RWPE1 (cell line): ENCODE data around the gene CCDC102B.
"Not testable (repeated sequence)": the region's sequence is repeated elsewhere in the genome, so short reads cannot be mapped to it uniquely, and the experiment has no call there.

ENCODE experiments used
- CTCF ChIA-PET: fragments of 350-600 bp; sonication (Branson Sonifier 250); formaldehyde crosslinking; extraction: SDS; loops from one replicate; lab custom pipeline; 2021; lab: Yijun Ruan, JAX
- POLR2A ChIA-PET: fragments of 400-600 bp; formaldehyde crosslinking; extraction: SDS; loops from one replicate; lab custom pipeline; 2020; ENCODE audit warnings: antibody characterized with exemption; ENCODE audit not compliant: low non-redundant PET; lab: Yijun Ruan, JAX
- DNase-seq: peaks from one replicate; pipeline ENCODE4 v3.0.0; 2012; ENCODE audit warnings: low spot score
- H3K27ac ChIP-seq: fragments of 450-650 bp; 2 replicates; pipeline ENCODE4 v1.5.1; 2017
- CTCF ChIP-seq: fragments of 450-650 bp; conservative IDR thresholded peaks from 2 replicates; pipeline ENCODE4 v1.5.1; 2017; ENCODE audit warnings: low read depth, mild to moderate bottlenecking

Gene CCDC102B

GRCh38 chr18:69000366-69000765 is 202.5 kb downstream of the CCDC102B start:
- TF ChIP-seq CTCF = no peak
- CTCF ChIA-PET = no interaction called here
- no peak overlapping the region for H3K27ac ChIP-seq
- no peak for DNase-seq
- POLR2A ChIA-PET = no interaction called here

- ChIA-PET CTCF (no interaction called here), POLR2A (no interaction called here)
- no peak for DNase-seq
- no peak overlapping the region for H3K27ac ChIP-seq
- no peak for TF ChIP-seq CTCF
These were observed 204.4 kb downstream of the CCDC102B start for GRCh38 chr18:69002233-69002632.

- CTCF ChIA-PET, DNase-seq, H3K27ac ChIP-seq, POLR2A ChIA-PET: not testable (repeated sequence)
These were observed 208.3 kb downstream of the CCDC102B start for GRCh38 chr18:69006212-69006611.

DNA sequence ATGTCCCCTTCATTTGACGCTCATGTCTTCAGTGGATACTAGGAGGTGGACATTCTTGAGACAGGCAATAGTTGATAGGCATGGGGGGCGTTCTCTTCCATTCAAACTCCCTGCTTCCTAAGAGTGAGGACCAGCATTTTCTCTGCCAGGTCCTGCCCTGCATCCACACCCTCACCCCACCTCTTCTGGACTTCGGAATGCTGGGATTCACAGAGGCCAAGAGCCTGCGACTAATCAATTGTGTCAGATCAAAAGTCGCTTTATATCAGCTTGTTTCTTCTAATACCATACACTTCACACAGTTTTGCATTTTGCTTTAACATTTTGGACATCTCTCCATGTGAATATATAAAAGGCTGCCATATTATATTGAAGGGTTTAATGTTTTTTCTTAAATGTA is 210.7 kb downstream of the CCDC102B start:
- no peak overlapping the region for H3K27ac ChIP-seq
- CTCF ChIA-PET = no interaction called here
- DNase-seq = no peak
- TF ChIP-seq CTCF = no peak
- POLR2A ChIA-PET = no interaction called here

GRCh38 chr18:69021211-69021805 is 223.4 kb downstream of the CCDC102B start:
- CTCF ChIA-PET = interaction anchor here (0.5 kb wide), 1 partner anchor 56 kb away, joined by 3 read pairs; no protein-coding TSS in a partner anchor
- no peak overlapping the region for H3K27ac ChIP-seq
- TF ChIP-seq CTCF = no peak
- POLR2A ChIA-PET = no interaction called here
- no peak for DNase-seq

DNA sequence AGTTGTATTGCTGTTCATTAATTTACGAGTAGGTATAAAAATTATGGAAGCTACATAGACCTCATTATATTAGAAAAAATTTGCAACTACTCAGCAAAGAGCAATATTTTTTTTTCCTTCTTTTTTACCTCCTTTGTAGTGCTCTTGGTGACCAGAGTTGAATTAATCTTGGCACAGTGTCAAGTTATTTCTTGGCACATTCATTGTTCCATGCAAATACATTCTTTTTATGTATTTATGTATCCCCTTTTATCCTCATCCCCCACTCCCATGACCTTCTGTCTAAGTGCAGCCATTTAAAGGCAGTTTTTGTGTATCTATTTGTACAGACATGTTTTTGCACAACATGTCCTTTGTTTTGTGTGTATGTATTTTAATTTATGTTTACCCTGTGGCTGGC is 224.5 kb downstream of the CCDC102B start:
- no peak for TF ChIP-seq CTCF
- H3K27ac ChIP-seq = no peak overlapping the region
- ChIA-PET CTCF (no interaction called here), POLR2A (no interaction called here)
- no peak for DNase-seq

GRCh38 chr18:69031571-69031970 is 233.7 kb downstream of the CCDC102B start:
- H3K27ac ChIP-seq = no peak overlapping the region
- CTCF ChIA-PET = no interaction called here
- TF ChIP-seq CTCF = no peak
- no peak for DNase-seq
- POLR2A ChIA-PET = no interaction called here
